ENCODE data around the gene LFNG. TPM values are rescaled to one million over a fixed set of nuclear protein-coding genes. Genes with fewer than 3 reads are reported as not detected.
"Not testable (repeated sequence)": the region's sequence is repeated elsewhere in the genome, so short reads cannot be mapped to it uniquely, and the experiment has no call there.

The LFNG gene
- polyA plus RNA-seq, 6 donors from 2014 or later, result 0.59 to 4.0 (median 2.2) TPM

DNA sequence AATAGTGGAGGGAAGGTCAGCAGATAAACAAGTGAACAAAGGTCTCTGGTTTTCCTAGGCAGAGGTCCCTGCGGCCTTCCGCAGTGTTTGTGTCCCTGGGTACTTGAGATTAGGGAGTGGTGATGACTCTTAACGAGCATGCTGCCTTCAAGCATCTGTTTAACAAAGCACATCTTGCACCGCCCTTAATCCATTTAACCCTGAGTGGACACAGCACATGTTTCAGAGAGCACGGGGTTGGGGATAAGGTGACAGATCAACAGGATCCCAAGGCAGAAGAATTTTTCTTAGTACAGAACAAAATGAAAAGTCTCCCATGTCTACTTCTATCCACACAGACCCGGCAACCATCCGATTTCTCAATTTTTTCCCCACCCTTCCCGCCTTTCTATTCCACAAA is 14.0 kb downstream of the LFNG start:
- H3K4me3 Mint-ChIP-seq; DNase-seq; ATAC-seq (ENCODE audit: low read depth in 2 of 2); H3K9me3 Mint-ChIP-seq; H3K27me3 Mint-ChIP-seq; H3K36me3 Mint-ChIP-seq: not testable (repeated sequence)
- H3K27ac Mint-ChIP-seq, result peak overlapping the region in 1 of 6 donors; percentile 32
- peaks cover 22 to 34% (median 33%) of the 10 kb centered on the region in 3 donors for H3K4me1 Mint-ChIP-seq

DNA sequence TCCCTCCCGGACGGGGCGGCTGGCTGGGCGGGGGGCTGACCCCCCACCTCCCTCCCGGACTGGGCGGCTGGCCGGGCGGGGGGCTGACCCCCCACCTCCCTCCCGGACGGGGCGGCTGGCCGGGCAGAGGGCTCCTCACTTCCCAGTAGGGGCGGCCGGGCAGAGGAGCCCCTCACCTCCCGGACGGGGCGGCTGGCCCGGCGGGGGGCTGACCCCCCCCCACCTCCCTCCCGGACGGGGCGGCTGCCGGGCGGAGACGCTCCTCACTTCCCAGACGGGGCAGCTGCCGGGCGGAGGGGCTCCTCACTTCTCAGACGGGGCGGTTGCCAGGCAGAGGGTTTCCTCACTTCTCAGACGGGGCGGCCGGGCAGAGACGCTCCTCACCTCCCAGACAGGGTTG is 14.6 kb downstream of the LFNG start:
- not testable (repeated sequence) for H3K4me3 Mint-ChIP-seq; H3K9me3 Mint-ChIP-seq; DNase-seq; H3K36me3 Mint-ChIP-seq; H3K27me3 Mint-ChIP-seq; H3K27ac Mint-ChIP-seq; ATAC-seq (ENCODE audit: low read depth in 2 of 2)
- peaks cover 15 to 28% (median 26%) of the 10 kb centered on the region in 3 donors for H3K4me1 Mint-ChIP-seq

GRCh38 chr7:2535872-2536627 is 16.5 kb downstream of the LFNG start:
- not testable (repeated sequence) for H3K9me3 Mint-ChIP-seq; DNase-seq; H3K27me3 Mint-ChIP-seq; H3K4me3 Mint-ChIP-seq; ATAC-seq (ENCODE audit: low read depth in 2 of 2); H3K36me3 Mint-ChIP-seq
- H3K4me1 Mint-ChIP-seq, result peaks cover 4 to 13% (median 8%) of the 10 kb centered on the region in 3 donors
- H3K27ac Mint-ChIP-seq, result peak overlapping the region in 1 of 6 donors; percentile 78

DNA sequence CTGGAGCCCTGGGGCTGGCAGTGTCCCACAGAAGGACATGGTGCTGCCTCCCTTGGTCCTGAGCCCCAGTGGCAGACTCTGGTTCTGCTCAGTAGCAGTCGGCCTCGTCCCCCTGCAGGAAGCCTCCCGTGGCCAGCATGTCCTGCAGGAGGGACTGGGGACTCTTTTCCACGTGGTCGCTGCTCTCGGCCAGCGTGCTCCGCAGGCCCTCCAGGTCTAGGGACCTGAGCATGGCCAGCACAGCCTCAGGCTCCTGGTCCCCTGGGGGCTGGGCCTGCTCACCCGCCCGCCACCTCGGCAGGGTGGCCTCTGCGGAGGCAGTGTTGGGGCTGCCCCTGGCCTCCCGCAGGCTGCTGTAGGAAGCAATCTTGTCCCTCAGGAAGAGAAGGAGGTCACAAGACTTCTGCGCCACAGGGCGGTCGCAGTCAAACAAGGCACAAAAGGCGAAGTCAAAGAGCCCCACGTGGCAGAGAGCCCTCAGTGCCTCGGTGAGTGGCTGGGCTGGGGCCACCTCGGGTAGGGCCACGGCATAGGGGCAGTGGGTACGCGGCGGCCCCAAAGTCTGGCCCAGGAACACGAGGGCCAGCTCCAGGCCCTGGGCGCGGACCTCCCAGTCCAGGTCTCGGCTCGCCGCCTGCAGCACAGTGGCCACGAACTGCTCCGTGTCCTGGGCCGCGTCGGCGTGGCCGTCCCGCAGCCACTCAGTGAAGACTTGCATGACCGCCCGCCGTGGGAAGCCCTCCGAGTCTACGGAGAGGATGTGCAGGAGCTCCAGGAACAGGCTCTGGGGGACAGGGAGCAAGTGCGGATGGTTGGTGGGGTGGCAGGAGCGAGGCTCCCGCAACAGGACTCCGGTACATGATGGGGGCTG is 18.6 kb downstream of the LFNG start:
- Mint-ChIP-seq H3K27me3 (no peaks in the 10 kb centered on the region), H3K36me3 (no peaks in the 10 kb centered on the region), H3K4me3 (peak overlapping the region in 2 of 8 donors; percentile 30 to 33), H3K27ac (peak overlapping the region in 1 of 6 donors; percentile 47), H3K9me3 (no peaks in the 10 kb centered on the region), H3K4me1 (peaks cover 0 to 4% (median 1%) of the 10 kb centered on the region in 3 donors)
- DNase-seq, result no peak
- ATAC-seq (ENCODE audit: low read depth in 2 of 2), result no peak

GRCh38 chr7:2539031-2539911 is 19.7 kb downstream of the LFNG start:
- ATAC-seq (ENCODE audit: low read depth in 2 of 2), result peak in 1 of 2 donors; percentile 7
- H3K36me3 Mint-ChIP-seq, result no peaks in the 10 kb centered on the region
- no peak for DNase-seq
- peak overlapping the region in 3 of 6 donors; percentile 74 to 78 (median 78) for H3K27ac Mint-ChIP-seq
- H3K4me3 Mint-ChIP-seq, result peak overlapping the region in 1 of 8 donors; percentile 51
- no peaks in the 10 kb centered on the region for H3K27me3 Mint-ChIP-seq
- no peaks in the 10 kb centered on the region for H3K9me3 Mint-ChIP-seq
- peaks cover 3 to 12% (median 7%) of the 10 kb centered on the region in 3 donors for H3K4me1 Mint-ChIP-seq

DNA sequence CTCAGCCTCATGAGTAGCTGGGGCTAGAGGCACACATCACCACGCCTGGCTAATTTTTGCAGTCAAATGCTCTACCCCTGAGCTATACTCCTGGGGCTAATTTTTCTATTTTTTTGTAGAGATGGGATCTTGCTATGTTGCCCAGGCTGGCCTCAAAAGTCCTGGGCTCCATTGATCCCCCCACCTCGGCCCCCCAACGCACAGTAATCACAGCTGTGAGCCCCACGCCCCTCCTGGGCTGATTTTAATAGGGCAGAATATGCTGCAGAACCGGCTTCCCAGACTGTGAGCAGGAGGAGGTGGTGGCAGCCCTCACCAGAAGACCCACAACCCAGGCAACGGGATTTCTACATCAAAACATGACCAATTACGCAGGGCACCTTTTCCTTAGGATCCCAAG is 20.6 kb downstream of the LFNG start:
- Mint-ChIP-seq H3K36me3 (no peaks in the 10 kb centered on the region), H3K27me3 (no peaks in the 10 kb centered on the region), H3K4me3 (peak overlapping the region in 1 of 8 donors; percentile 51), H3K27ac (peak overlapping the region in 2 of 6 donors; percentile 52 to 74), H3K4me1 (peaks cover 7 to 12% (median 11%) of the 10 kb centered on the region in 3 donors), H3K9me3 (no peaks in the 10 kb centered on the region)
- no peak for DNase-seq
- no peak for ATAC-seq (ENCODE audit: low read depth in 2 of 2)

DNA sequence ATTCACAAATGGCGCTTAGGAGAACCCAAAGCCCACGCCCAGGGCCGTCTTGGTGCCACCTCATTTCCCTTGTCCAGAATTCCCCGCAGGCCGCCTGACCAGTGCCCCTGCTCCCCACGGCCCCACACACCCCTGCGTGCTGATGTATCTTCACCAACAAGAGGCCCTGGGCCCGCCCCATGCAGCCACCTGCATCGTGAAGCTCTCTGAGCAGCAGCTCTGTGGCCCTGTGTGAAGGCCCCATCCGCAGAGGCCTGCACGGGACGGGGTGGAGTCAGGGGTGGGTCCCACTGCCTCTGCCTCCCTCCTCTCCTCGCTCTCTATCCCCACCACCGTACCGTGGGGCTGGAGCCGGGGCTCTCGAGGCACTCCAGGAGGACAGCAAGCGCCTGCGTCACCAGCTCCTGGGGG is 21.1 kb downstream of the LFNG start:
- Mint-ChIP-seq H3K4me1 (peaks cover 7 to 12% (median 11%) of the 10 kb centered on the region in 3 donors), H3K9me3 (no peaks in the 10 kb centered on the region), H3K36me3 (no peaks in the 10 kb centered on the region), H3K27me3 (no peaks in the 10 kb centered on the region), H3K27ac (peak overlapping the region in 2 of 6 donors; percentile 52 to 74), H3K4me3 (no peak overlapping the region)
- no peak for DNase-seq
- peak in 1 of 2 donors; percentile 12 for ATAC-seq (ENCODE audit: low read depth in 2 of 2)

DNA sequence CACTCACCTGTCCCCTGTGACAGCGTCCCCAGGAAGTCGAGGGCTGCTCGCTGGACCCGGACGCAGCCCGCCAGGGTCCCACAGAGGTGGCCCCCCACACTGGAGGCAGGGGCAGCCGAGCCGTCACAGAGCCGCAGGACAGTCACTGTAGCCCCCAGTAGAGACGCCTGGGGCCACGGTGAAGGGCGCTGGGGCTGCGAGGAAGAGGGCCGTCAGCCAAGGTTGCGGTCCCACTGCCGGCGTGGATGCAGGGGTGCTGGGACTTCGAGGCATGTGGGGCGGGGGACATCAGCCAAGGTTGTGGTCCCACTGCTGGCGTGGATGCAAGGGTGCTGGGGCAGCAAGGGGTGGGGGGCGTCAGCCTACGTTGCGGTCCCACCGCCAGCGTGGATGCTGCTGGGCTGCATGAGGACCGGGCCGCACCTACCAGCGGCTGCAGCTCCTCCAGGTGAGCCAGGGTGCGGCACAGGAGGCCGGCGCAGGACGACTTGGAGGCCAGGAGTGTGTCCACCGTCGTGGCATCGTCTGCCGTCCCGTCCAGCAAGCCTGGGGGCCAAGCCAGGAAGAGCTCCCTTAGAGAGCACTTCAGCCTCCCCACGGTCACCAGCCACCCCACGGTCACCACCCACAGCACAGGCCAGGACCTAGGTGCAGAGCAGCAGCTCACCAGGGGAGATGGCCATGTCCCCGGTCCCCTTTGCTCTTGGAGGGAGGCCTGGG is 21.9 kb downstream of the LFNG start:
- Mint-ChIP-seq H3K4me3 (no peak overlapping the region), H3K36me3 (no peaks in the 10 kb centered on the region), H3K27ac (peak overlapping the region in 4 of 6 donors; percentile 31 to 69 (median 49)), H3K27me3 (no peaks in the 10 kb centered on the region), H3K9me3 (no peaks in the 10 kb centered on the region), H3K4me1 (peaks cover 7 to 12% (median 11%) of the 10 kb centered on the region in 3 donors)
- DNase-seq, result no peak
- no peak for ATAC-seq (ENCODE audit: low read depth in 2 of 2)

DNA sequence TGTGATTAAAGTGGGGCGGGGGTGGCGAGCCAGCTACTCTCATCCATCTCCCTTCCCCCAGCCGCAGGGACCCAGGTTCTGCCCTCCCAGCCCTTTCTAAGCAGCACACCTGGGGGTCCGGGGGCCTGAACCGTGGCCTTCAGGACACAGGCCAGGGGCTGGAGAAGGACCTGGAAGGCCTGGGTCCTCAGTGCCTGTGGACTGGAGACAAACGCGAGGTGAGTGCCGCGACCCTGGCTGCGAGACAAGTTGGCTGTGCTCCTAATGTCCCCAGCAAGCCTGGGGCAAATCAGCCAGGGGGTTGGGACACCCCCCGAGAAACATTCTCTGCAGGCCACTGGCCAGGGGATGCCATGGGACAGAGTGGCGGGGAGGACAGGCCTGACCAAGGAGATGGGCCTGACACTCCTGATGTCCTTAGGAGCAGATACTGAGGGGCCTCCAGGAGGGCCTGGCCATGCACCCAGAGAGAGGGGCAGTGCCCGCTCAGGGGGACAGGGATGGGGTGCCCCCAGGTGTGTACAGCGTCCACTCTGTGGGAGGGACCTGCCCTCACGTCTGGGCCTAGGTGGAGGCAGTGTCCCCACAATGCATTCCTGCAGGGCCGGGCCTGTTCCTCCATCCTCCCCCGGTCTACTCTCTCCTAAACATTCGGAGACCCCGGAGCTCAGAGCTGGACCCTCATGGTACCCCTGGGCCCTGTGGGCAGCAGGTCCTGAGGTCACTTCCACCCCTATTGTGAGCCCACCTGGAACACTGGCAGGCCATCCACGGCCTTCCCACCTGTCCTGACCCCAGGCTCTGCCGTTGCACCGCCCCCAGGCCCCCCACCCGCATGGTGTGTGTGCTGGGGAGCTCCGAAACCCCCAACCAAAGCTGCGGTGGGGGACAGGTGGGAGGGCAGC is 22.7 kb downstream of the LFNG start:
- no peak for ATAC-seq (ENCODE audit: low read depth in 2 of 2)
- DNase-seq, result no peak
- Mint-ChIP-seq H3K9me3 (no peaks in the 10 kb centered on the region), H3K27me3 (no peaks in the 10 kb centered on the region), H3K4me3 (no peak overlapping the region), H3K36me3 (no peaks in the 10 kb centered on the region), H3K27ac (peak overlapping the region in 3 of 6 donors; percentile 65 to 81 (median 78)), H3K4me1 (peaks cover 7 to 12% (median 12%) of the 10 kb centered on the region in 3 donors)

DNA sequence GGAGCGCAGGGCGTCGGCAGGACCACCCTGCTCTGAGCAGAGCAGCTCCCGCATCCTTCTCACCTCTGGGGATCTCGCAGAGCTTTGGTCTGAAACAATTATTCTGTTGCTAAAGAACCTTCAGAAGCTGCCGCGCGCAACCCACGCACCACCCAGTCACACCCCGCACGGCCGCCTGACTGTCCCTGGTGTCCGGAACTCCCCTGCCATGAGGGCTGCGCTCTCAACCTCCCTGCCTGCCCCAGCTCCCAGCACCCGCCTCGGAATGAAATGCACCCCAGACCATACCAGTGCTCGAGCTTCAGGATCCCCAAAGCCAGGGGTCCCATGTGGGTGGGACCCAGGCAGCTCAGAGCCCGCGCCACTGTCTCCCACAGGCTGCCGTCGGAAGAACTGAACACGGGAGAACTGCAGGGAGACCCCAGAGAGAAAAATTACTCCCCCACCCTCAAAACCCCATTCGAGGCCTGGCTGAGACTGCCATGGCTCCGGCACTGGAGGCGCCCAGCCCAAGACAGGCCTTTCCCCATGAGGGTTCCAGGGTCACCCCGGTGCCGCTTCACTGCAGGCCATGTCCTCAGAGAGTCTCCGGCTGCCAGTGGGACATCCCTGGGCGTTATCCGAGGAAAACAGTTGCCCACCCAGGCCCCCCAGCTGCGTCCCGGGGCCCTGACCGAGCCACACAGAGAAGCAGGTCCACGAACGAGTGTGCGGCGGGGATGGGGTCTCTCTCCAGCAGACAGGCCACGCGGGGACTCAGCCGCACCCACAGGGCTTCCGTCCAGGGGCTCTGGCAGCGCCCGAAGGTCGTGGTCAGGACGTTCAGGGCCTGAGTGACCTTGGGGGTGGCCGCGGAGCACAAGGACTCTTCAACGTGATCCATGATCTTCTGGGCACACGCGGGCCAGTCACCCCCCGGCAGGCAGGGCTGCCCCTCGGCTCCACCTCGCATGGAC is 23.6 kb downstream of the LFNG start:
- Mint-ChIP-seq H3K36me3 (no peaks in the 10 kb centered on the region), H3K4me3 (peak overlapping the region in 2 of 8 donors; percentile 16 to 54), H3K27ac (peak overlapping the region in 4 of 6 donors; percentile 28 to 81 (median 74)), H3K9me3 (no peaks in the 10 kb centered on the region), H3K27me3 (no peaks in the 10 kb centered on the region), H3K4me1 (peaks cover 10 to 13% (median 12%) of the 10 kb centered on the region in 3 donors)
- DNase-seq (no peak), ATAC-seq (ENCODE audit: low read depth in 2 of 2) (no peak)
